ENCODE measurements around the gene ZNF74.
"Not testable (repeated sequence)": the region's sequence is repeated elsewhere in the genome, so short reads cannot be mapped to it uniquely, and the experiment has no call there.

ZNF74 gene

GRCh38 chr22:20393705-20394476 lies at the start of gene ZNF74:
Gene ZNF74, plus strand, starts transcription at chr22:20394151. Its CDS starts 478 bp downstream, at chr22:20394629.
- DNase-seq: peak; percentile 91

- DNase-seq: not testable (repeated sequence)
These were observed 47.4 kb upstream of the ZNF74 start for GRCh38 chr22:20346553-20346952.

- not testable (repeated sequence) for DNase-seq
These were observed 41.4 kb upstream of the ZNF74 start for GRCh38 chr22:20352536-20352935.

GRCh38 chr22:20354238-20354975 lies 39.5 kb upstream of the ZNF74 start:
- no peak for DNase-seq

- DNase-seq: not testable (repeated sequence)
These were observed 37.9 kb upstream of the ZNF74 start for GRCh38 chr22:20355939-20356636.

GRCh38 chr22:20356906-20357305 lies 37.0 kb upstream of the ZNF74 start:
- not testable (repeated sequence) for DNase-seq

- DNase-seq: not testable (repeated sequence)
These were observed 36.0 kb upstream of the ZNF74 start for GRCh38 chr22:20357967-20358366.

- not testable (repeated sequence) for DNase-seq
These were observed 35.3 kb upstream of the ZNF74 start for GRCh38 chr22:20358503-20359239.

- not testable (repeated sequence) for DNase-seq
These were observed 33.7 kb upstream of the ZNF74 start for GRCh38 chr22:20360261-20360660.

GRCh38 chr22:20360866-20361751 lies 32.8 kb upstream of the ZNF74 start:
- not testable (repeated sequence) for DNase-seq

- DNase-seq: not testable (repeated sequence)
These were observed 32.2 kb upstream of the ZNF74 start for GRCh38 chr22:20361752-20362229.

GRCh38 chr22:20362403-20362802 lies 31.5 kb upstream of the ZNF74 start:
- DNase-seq: not testable (repeated sequence)

- not testable (repeated sequence) for DNase-seq
These were observed 29.4 kb upstream of the ZNF74 start for GRCh38 chr22:20364335-20365260.

GRCh38 chr22:20366841-20367240 lies 27.1 kb upstream of the ZNF74 start:
- DNase-seq: not testable (repeated sequence)

- not testable (repeated sequence) for DNase-seq
These were observed 25.1 kb upstream of the ZNF74 start for GRCh38 chr22:20368875-20369274.

- not testable (repeated sequence) for DNase-seq
These were observed 22.3 kb upstream of the ZNF74 start for GRCh38 chr22:20371687-20372086.

- not testable (repeated sequence) for DNase-seq
These were observed 21.5 kb upstream of the ZNF74 start for GRCh38 chr22:20372406-20372854.

- not testable (repeated sequence) for DNase-seq
These were observed 20.7 kb upstream of the ZNF74 start for GRCh38 chr22:20373195-20373706.

GRCh38 chr22:20374130-20374529 lies 19.8 kb upstream of the ZNF74 start:
- not testable (repeated sequence) for DNase-seq

GRCh38 chr22:20376281-20376680 lies 17.7 kb upstream of the ZNF74 start:
- not testable (repeated sequence) for DNase-seq

Data from activated CD4-positive, alpha-beta T cell treated with anti-CD3 and anti-CD28 coated beads, Interleukin-10, Interleukin-2, amounts not matched to agents 100 ng/mL and 50 ng/mL, durations not matched to agents 16 hours and 8 hours (primary cell).